Parathyroid adenoma (tissue), 2 donors: ENCODE measurements around the gene ZNF844.
A peak's percentile ranks its signal among the peaks of the same experiment; 100 is the strongest.

ENCODE experiments used
- H2AFZ ChIP-seq: fragments of 300-600 bp; sonication (generic); one replicate; pipeline ENCODE4 v1.7.0; 2017; ENCODE audit warnings: antibody characterized with exemption, mild to moderate bottlenecking
- H3K27ac ChIP-seq: fragments of 300-600 bp; sonication (generic); one replicate; pipeline ENCODE4 v1.7.0; 2017
- H3K27me3 ChIP-seq: fragments of 300-600 bp; sonication (generic); one replicate; pipeline ENCODE4 v1.7.0; 2017; ENCODE audit warnings: low read length; ENCODE audit not compliant: control insufficient read depth, insufficient read depth
- H3K36me3 ChIP-seq: fragments of 300-600 bp; sonication (generic); one replicate; pipeline ENCODE4 v1.7.0; 2017; ENCODE audit warnings: low read length; ENCODE audit not compliant: control insufficient read depth, insufficient read depth
- H3K4me1 ChIP-seq: fragments of 300-600 bp; sonication (generic); one replicate; pipeline ENCODE4 v1.7.0; 2017; ENCODE audit warnings: control low read depth
- H3K4me2 ChIP-seq: fragments of 300-600 bp; sonication (generic); one replicate; pipeline ENCODE4 v1.7.0; 2017; ENCODE audit warnings: low read length
- H3K4me3 ChIP-seq: fragments of 300-600 bp; sonication (generic); one replicate; pipeline ENCODE4 v1.7.0; 2017; ENCODE audit warnings: low read depth, low read length
- H3K79me2 ChIP-seq: fragments of 300-600 bp; sonication (generic); one replicate; pipeline ENCODE4 v1.7.0; 2017; ENCODE audit warnings: control low read depth
- H3K9ac ChIP-seq: fragments of 300-600 bp; sonication (generic); one replicate; pipeline ENCODE4 v1.7.0; 2017; ENCODE audit warnings: mild to moderate bottlenecking
- H3K9me3 ChIP-seq: fragments of 300-600 bp; sonication (generic); one replicate; pipeline ENCODE4 v1.7.0; 2017; ENCODE audit warnings: low read length; ENCODE audit not compliant: control insufficient read depth
- TF ChIP-seq, protein P1 (sequence below): fragments of 300-600 bp; sonication (generic); IDR thresholded peaks from one replicate; pipeline ENCODE4 v1.7.0; 2017; ENCODE audit warnings: antibody characterized with exemption, mild to moderate bottlenecking
- donor health status: primary hyperparathyroidism.

The ZNF844 gene

DNA sequence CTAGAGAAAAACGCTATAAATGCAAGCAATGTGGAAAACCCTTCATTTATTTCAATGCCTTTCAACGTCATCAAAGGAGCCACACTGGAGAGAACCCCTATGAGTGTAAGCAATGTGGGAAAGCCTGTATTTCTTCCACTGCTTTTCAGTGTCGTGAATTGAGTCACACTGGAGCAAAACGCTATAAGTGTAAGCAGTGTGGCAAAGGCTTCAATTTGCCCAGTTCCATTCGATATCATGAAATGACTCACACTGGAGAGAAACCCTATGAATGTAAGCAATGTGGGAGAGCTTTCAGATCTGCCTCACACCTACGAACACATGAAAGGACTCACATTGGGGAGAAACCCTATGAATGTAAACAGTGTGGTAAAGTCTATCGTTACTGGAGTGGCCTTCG lies 48.2 kb downstream of the ZNF844 start:
- H3K4me2 ChIP-seq, result no peak overlapping the region
- no peaks in the 10 kb centered on the region for H3K36me3 ChIP-seq
- no peaks in the 10 kb centered on the region for H3K79me2 ChIP-seq
- no peak overlapping the region for H3K9ac ChIP-seq
- no peak overlapping the region for H3K27ac ChIP-seq
- H3K27me3 ChIP-seq, result no peaks in the 10 kb centered on the region
- TF ChIP-seq, protein P1, sequence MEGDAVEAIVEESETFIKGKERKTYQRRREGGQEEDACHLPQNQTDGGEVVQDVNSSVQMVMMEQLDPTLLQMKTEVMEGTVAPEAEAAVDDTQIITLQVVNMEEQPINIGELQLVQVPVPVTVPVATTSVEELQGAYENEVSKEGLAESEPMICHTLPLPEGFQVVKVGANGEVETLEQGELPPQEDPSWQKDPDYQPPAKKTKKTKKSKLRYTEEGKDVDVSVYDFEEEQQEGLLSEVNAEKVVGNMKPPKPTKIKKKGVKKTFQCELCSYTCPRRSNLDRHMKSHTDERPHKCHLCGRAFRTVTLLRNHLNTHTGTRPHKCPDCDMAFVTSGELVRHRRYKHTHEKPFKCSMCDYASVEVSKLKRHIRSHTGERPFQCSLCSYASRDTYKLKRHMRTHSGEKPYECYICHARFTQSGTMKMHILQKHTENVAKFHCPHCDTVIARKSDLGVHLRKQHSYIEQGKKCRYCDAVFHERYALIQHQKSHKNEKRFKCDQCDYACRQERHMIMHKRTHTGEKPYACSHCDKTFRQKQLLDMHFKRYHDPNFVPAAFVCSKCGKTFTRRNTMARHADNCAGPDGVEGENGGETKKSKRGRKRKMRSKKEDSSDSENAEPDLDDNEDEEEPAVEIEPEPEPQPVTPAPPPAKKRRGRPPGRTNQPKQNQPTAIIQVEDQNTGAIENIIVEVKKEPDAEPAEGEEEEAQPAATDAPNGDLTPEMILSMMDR, result no peak
- H2AFZ ChIP-seq, result no peak overlapping the region
- H3K4me1 ChIP-seq, result no peaks in the 10 kb centered on the region
- no peak overlapping the region for H3K4me3 ChIP-seq
- no peaks in the 10 kb centered on the region for H3K9me3 ChIP-seq

GRCh38 chr19:12113121-12113520 lies 48.6 kb downstream of the ZNF844 start:
- H3K27ac ChIP-seq, result no peak overlapping the region
- H3K9ac ChIP-seq, result no peak overlapping the region
- H2AFZ ChIP-seq, result no peak overlapping the region
- H3K27me3 ChIP-seq, result no peaks in the 10 kb centered on the region
- H3K9me3 ChIP-seq, result no peaks in the 10 kb centered on the region
- no peaks in the 10 kb centered on the region for H3K4me1 ChIP-seq
- TF ChIP-seq, protein P1, result no peak
- H3K79me2 ChIP-seq, result no peaks in the 10 kb centered on the region
- no peak overlapping the region for H3K4me3 ChIP-seq
- H3K36me3 ChIP-seq, result no peaks in the 10 kb centered on the region
- no peak overlapping the region for H3K4me2 ChIP-seq

DNA sequence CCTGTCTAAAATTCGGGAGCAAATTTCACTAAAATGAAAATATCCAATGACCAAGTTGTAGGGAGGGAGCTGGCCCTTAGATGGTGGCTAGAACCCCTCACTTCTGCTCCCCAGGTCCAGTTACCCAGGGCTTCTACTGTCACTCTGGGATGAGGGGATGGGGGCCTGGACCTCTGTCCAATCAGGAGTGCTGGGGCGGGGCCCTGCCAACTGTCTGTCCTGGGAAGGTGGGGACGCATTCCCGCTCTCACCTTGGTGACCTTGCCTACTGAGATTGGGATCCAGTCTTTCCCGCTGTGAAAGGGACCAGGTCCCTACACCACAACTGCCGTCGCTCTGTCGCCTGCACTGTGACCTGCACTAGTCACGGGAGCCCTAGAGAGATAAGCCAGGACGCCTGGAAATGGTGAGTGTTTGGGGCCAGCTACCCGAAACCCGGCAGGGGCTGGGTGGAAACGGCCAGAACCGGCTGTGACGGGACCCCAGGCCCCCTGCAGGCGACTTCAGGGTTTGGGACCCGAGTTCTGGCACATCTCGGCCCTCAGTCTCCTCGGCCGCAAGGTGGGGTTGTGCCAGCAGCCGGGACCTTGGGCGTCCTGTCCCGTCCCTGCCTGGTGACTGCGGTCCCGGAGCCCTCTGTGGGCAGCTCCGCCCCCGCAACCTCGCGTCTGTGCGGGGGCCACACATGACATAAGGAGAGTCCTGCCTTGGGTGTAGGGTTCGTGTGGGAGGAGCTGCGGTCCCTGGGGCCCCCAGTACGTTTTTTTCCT lies 52.9 kb downstream of the ZNF844 start:
- Histone ChIP-seq H3K79me2 (no peaks in the 10 kb centered on the region), H2AFZ (no peak overlapping the region), H3K27me3 (no peaks in the 10 kb centered on the region), H3K27ac (no peak overlapping the region), H3K4me1 (no peaks in the 10 kb centered on the region), H3K36me3 (no peaks in the 10 kb centered on the region), H3K9ac (no peak overlapping the region), H3K4me2 (no peak overlapping the region), H3K4me3 (no peak overlapping the region), H3K9me3 (no peaks in the 10 kb centered on the region)
- TF ChIP-seq, protein P1, result no peak

GRCh38 chr19:12126707-12127106 lies 62.2 kb downstream of the ZNF844 start:
- Histone ChIP-seq H3K27me3 (no peaks in the 10 kb centered on the region), H3K4me3 (no peak overlapping the region), H3K79me2 (no peaks in the 10 kb centered on the region), H3K4me2 (no peak overlapping the region), H3K9me3 (no peaks in the 10 kb centered on the region), H3K36me3 (no peaks in the 10 kb centered on the region), H3K4me1 (no peaks in the 10 kb centered on the region), H3K9ac (no peak overlapping the region), H2AFZ (no peak overlapping the region), H3K27ac (no peak overlapping the region)
- TF ChIP-seq, protein P1, result peak; percentile 53
